GM21786 (cell line): Measurements from ENCODE around the gene CC2D2A.

Experiments used
- ATAC-seq: cut with Tn5 transposase; IDR thresholded peaks from one replicate; pipeline ENCODE4 v1.9.1; 2021; ENCODE audit not compliant: unreplicated experiment

Gene CC2D2A

DNA sequence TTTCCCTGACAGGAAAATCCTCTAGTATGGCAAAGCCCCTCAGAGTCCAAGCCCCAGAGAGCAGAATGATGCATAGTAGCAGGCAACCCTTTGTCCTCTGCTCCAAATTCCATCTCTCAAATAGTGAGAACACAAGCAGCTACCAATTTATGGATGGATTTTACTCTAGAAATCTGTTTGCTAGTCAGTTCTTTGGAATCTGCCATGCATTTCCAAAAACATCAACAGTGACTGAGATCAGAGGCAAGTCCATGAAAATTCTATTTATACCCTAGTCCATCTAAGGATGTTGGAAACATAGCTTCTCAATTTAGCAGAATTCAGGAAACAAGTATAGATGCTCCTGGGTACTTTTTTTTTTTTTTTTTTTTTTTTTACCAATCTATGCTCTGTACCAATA lies 10.0 kb upstream of the CC2D2A start:
- no peak for ATAC-seq

DNA sequence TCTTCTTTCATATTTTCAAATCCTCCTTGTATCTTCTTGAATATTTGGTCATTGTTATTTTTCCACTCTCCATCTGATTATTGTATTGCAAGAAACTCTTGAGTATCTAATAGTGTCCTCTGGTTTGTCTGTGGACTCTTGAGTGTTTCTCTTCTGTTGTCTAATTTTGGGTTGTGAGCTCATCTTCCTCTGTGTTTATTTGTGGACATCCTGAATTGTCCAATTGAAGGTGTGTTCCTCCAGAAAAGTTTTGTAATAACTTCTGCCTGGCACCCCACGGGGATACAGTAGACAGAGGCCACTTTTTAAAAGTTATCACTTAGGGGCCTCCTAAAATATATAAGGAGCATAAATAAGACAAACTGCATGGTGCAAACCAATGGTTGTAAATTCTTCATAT lies 3.1 kb upstream of the CC2D2A start:
- no peak for ATAC-seq

DNA sequence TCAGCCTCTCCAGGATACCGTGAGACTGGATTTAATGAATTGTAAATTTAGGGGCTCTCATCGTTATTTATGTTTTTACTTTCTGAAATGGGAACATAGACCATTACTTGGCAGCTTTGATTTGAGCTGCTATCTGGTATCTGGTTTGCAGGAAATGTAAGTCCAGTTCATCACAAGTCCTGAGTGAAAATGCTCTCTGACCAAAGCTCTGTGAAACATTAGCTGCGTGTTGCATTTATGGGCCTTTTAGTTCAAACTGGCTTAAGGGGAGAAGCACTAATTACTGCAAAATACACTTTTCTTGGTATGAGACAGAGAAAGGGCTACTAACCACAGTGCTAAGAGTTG lies 420 bp downstream of the CC2D2A start:
- ATAC-seq, result no peak

DNA sequence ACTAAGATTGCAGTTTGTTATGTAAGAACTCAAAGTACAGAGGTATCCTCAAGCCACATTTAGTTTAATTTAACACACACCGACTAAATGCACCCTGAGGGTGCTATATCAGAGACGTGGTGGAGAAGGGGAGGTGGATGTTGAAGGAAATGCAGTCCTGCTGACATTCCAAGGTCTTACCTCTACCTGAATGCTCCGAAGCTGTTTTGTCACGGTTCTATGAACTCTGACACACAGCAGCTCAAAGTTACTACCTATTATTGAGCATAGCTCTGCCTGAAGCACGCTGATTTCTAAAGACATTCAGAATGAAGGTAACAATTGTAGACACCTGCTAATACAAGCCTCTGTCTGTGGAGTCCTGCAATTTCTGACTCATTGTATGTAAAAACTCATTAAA lies 6.7 kb downstream of the CC2D2A start:
- no peak for ATAC-seq

DNA sequence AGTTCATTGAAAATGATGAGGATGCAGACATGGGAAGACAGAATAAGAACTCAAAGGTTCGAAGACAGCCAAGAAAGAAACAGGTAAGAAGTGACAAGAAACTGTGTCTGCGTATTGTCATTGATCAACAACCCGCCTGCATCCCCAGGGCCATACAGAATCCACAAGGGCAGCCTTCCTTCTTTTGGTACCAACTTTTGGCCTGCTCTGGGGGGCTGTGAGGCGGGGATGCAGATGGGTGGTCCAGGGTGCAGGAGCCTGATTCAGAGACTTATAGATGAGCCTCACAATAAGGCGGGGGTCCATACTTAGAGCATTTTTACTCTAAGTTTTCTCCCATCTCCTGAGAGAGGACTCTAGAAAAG lies 9.0 kb downstream of the CC2D2A start:
- no peak for ATAC-seq

DNA sequence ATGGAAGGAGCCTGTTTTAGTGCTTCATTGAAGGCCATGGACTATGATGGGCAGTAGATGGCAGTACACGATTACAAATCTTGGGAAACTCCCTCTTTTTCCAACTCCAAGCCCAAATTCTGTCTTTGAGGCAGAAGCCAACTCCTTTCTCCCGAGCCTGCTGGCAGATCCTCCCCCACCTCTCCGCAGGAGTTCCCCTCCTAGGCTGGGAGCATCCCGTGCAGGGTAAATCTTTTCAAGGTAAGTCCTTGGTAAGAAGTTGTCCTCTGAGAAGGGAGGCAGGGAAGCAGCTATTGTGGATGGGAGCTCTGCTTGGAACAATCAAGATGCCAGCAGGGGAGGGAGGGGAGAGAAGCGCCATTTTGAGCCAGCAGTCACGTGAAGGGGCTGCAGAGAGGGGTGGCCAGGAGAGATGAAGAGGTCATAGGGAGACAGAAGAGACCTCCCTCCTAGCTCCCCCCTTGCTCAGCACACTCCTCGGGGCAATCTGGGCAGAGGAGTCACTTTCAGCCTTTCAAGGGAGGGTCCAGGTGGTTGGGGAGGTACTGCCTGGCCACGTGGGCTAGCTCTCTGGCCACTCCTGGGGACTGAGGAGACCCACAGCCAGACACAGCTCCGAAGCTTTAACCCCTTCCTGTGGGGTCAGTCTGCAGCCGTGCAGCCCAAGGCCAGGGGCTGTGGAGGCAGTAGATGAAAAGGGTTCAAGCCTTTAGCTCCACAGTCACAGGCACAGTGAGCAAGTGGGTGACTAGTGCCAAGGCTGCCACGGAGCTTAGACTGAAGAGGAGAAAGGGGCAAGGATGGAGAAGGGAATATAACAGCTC lies 9.6 kb downstream of the CC2D2A start:
- peak; percentile 50 for ATAC-seq

DNA sequence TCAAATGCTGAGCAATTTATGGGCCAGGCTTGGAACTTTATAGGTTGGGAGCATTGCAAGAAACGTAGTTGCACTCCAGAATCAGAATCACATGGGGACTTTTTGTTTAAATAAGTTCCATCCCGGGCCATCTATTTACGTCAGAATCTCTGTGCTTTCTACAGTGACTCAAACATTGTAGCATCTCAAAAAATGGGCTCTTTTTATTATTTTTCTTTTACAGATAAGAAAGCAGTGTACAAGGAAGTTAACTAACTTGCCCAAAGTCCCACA lies 10.2 kb downstream of the CC2D2A start:
- no peak for ATAC-seq

DNA sequence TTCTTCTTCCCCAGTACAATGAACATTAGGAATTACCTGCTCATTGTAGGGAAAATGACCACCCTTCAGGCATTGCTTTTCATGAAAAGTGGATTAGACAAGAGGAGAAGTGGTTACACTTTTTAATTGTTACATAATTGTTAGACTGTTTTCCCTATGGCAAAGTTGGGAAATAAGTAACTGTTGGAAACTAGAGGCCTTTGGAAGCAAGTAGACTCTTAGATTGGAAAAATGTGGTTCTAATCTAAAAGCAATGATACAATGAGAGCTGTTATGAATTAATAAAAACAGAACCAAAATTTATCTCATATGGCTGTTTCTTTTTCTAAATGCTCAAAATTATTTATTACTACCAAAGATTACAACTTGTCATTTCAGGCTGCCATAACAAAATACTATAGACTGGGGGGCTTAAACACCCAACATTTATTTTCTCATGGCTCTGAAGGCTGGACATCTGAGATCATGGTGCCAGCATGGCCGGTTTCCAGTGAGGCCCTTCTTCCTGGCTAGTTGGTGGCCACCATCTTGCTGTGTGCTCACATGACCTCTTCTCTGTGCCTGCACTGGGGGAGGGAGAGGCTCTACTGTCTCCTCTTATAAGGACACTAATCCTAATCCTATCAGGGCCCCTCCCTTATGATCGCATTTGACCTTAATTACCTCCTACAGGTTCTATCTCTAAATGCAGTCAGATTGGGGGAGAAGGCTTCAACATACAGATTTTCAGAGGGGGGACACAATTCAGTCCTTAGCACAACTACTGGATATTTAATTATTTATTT lies 12.5 kb downstream of the CC2D2A start:
- ATAC-seq, result no peak

DNA sequence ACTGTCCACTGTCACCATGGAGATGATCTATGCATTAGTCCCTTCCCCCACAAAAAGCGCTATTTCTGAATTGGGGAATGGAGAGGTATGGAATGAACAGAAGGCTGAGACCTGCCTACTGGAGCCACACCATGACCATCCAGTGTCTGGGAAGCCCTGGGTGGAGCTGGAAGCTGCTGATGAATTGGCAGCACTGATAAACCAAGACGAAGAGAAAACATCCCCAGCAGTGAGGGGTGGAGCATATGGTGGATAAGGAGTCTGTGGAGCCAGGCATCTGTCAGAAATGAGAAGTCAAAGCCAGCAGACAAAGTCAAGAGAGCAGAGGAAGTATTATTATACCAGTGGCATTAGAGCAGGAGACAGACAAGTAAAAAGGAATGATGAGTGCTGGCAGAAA lies 13.2 kb downstream of the CC2D2A start:
- ATAC-seq, result no peak

DNA sequence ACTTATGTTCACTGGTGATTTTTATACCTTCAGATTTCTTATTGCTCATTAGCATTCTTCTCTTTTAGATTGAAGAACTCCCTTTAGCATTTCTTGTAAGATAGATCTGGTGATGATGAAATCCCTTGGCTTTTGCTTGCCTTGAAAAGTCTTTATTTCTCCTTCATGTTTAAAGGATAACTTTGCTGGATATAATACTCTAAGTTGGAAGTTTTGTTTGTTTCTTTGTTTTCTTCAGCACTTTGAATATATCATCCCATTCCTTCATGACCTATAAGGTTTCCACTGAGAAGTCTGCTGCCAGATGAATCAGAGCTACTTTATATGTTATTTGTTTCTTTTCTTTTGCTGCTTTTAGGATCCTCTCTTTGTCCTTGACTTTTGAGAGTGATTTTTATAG lies 18.5 kb downstream of the CC2D2A start:
- ATAC-seq, result no peak

DNA sequence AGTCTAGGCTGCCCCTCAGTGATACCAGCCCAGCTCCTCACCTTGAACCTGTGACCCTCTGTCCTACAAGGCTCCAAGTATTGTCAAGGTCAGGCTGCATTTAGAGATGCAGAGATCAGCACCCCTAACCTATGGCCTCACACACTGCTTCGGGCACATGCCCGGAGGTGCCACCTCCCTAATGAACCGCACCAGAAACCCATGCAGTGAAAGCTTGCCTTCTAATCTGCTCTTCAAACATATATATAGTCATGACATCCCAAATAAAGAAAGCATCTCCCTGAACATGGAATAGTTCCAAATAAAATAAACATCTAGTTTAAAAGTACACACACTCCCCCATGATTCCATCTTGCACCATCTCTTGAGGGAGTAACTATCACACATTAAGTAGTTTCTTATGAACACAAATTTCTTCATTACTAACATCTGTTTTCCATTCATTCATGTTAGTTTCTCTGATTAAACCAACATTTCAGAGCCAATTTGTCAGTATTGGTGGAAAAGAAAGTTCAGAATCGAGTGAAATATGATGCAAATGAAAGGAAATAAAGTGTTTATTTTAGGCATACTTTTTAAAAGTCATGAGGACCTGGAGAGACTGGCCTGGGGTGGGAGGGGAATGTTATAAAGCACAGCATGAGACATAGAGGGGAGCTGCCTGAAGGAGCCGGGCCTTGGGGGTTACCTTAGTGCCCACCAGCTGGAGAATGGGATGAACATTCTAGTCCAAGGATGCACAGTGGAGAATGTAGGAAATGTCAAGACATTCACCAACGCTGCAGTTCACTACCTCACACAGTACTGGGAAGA lies 19.2 kb downstream of the CC2D2A start:
- ATAC-seq, result no peak

DNA sequence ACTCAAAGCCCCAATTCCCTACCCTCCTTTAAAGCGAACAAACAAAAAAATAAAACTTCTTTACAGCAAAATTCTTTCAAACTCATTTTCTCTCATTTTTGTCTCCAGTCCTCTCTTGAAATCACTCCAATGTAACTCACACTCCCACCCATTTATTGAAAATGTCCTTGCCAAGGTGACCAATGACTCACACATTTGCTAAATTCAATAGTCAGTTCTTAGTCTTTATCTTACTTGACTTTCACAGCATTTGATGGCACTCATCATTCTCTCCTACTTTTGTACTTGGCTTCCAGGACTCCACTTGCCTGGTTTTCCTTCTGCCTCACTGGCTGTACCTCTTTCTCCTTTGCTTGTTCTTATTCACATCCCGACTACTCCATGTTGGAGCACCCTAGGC lies 19.9 kb downstream of the CC2D2A start:
- ATAC-seq, result no peak

DNA sequence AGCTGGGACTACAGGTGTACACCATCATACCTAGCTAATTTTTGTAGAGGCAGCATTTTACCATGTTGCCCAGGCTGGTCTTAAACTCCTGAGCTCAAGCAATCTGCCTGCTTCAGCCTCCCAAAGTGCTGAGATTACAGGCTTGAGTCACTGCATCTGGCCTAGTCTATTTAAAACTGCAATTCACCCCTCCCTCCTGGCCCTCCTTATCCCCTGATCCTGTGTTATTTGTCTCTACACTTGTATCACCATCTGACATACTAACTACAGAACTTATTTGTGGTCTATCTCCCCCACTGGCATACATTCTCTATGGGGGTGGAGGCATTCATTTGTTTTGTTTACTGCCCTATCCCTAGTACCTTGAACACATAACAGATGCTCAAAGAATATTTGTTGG lies 23.7 kb downstream of the CC2D2A start:
- no peak for ATAC-seq

DNA sequence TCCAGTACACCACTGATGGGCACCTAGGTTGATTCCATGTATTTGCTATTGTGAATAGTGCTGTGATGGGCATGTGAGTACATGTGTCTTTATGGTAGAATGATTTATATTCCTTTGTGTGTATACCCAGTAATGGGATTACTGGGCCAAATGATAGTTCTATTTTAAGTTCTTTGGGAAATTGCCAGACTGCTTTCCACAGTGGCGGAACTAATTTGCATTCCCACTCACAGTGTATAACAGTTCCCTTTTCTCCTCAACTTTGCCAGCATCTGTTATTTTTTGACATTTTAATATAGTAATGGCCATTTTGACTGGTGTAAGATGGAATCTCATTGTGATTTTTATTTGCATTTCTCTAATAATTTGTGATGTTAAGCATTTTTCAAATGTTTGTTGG lies 25.9 kb downstream of the CC2D2A start:
- ATAC-seq, result no peak

DNA sequence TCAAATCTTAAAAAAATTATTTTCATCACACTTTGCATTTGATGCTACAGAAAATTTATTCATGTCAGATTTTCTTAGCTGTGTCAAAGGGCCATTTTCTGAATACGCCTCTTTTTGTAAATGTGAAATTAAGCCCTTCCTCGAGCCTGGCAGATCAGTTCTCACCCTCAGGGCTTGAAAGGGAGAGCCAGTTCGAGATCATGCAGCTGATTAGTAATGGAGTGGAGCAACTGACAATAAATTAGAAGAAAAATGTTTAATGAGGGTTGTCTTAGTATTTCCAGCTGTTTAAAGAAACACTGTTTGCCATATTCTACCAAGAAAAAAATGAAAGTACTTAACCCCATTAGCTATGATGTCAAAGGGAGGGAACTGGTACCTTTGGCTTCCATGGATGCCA lies 28.7 kb downstream of the CC2D2A start:
- no peak for ATAC-seq

DNA sequence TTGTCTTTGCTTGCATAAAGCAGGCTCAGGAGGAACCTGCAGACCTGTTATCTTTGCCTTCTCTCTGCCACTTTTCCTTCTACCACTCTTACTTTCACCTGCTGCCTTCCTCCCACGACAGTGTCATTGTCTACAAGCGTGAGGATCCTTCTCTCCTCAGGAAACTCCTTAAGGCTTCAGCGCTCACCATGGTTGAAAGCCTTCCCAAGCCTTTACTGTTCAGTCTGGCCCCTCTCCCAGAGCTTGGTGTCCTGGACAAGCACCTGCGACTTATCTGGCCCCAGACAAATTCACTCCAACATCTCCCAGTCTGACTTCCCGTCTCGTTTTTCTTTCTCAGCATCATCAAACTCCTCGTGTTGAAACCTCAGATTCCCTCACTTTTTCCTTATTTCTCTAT lies 31.0 kb downstream of the CC2D2A start:
- ATAC-seq, result no peak

DNA sequence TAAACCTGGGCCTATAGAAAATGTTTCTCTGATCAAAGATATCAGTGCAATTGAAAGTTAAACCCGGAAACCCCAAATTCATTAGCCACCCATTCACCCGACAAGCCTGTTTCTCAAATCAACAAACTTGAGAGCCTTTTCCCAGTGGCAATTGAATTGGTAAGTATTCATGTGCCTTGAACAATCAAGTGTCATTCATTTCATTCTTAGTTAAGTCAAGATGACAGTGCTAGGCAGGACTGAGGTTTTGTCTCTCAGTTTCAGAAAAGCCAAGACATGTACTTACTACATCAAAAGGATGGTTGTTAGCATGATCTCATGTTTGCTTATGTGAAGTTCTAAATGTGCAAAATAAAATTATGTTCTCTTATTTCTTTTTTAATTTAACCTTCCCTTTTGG lies 32.3 kb downstream of the CC2D2A start:
- ATAC-seq, result no peak

DNA sequence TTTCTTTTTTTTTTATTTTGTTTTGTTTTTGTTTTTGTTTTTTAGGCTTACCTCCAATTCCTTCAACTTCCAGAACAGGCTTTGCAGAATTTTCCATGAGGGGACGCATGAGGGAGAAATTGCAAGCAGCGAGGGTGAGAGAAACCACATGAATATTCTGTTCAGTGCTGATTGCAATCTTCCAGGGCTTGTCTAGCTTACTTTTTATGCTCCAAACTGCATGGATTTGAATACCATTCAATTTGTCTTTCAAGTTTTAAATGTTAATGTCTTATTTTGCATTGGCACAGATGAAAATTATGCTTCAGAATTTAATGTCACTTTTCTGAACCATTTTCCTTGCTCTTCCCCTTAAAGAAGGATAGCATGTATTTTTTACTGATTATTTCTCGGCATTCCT lies 32.7 kb downstream of the CC2D2A start:
- no peak for ATAC-seq

DNA sequence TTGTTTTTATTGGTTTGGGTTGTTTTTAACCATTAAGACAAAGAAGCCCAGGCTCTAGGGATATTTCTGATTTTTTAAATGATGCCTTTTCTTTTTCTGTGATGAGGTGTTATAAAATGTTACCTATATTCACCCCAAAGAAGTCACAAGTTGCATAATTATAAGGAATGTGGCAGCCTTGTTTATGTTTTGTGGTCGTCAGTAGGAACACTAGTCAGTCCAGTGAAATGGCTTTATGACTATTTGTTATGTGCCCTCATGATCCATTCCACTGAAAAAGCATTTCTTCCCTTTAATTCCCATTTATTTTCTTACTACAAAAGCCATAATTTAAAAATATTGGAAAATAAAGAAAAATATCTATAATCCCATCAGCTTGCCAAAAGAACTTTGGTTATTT lies 34.4 kb downstream of the CC2D2A start:
- no peak for ATAC-seq

DNA sequence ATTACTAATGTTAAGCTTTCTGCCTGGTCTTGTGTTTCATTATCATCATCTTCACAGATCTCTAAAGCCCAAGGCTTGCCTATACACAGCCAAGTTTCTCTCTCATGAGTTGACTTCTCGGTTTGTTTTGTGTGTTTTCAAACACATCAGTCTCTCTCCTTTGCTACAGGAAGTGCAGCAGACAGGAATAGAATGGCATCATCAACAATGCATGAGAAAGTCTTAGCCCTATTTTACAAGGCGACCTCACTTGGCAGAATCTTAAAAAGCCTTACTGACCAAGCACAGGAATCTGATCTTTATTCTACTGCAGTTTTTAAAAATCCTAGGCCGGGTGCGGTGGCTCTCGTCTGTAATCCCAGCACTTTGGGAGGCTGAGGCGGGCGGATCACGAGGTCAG lies 36.8 kb downstream of the CC2D2A start:
- no peak for ATAC-seq

DNA sequence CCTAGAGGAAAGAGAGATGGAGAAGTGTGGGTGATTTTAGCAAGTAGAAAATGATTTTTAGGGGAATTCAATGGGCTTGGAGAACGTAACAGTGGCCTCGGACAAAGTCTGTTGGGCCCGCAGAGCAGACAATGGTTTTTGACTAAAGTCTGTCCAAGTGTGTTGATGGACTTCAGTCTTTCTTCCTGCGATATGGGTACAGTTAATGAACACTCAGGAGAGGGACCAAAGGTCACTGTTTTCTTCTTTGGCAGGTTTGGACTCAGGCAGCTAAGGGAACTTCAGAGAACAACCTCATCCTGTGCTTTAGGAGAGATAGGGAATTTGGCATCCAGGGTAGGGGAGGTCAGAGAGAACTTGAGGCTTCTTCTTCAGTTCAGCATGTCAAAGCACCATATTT lies 38.0 kb downstream of the CC2D2A start:
- no peak for ATAC-seq

DNA sequence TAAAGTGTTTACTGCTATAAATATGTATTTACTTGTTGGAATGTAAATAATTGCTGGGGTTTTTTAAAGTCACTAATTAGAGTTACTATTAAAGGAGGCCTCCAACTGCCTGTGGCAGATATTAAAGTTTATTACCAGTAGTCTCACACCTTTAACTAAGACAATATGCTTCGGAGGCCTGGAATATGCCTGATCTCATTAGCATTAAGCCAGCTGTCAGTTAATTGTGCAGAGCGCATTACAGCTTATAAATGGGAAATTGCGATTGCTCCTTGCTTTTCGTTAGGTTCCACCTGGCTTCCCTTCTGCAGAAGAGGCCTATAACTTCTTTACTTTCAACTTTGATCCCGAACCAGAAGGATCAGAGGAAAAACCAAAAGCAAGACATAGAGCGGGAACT lies 41.3 kb downstream of the CC2D2A start:
- ATAC-seq, result no peak
